Loucy (cell line): ENCODE data around the gene MAD1L1.

ENCODE experiments used
- CTCF ChIP-seq: fragments of 200-600 bp; sonication (generic); conservative IDR thresholded peaks from 2 replicates; pipeline ENCODE4 v1.5.1; 2014; ENCODE audit warnings: mild to moderate bottlenecking, antibody characterized with exemption, low read length
- EZH2phosphoT487 ChIP-seq: fragments of 200-600 bp; IDR thresholded peaks from 2 replicates; pipeline ENCODE4 v1.6.1; 2018; ENCODE audit warnings: antibody characterized with exemption, mild to moderate bottlenecking, moderate library complexity, borderline replicate concordance

GRCh38 chr7:2105280-2105679 is 127.5 kb downstream of the MAD1L1 start:
- TF ChIP-seq CTCF, result no peak
- TF ChIP-seq EZH2phosphoT487, result no peak
